ENCODE results near the gene ABHD8.

DNA sequence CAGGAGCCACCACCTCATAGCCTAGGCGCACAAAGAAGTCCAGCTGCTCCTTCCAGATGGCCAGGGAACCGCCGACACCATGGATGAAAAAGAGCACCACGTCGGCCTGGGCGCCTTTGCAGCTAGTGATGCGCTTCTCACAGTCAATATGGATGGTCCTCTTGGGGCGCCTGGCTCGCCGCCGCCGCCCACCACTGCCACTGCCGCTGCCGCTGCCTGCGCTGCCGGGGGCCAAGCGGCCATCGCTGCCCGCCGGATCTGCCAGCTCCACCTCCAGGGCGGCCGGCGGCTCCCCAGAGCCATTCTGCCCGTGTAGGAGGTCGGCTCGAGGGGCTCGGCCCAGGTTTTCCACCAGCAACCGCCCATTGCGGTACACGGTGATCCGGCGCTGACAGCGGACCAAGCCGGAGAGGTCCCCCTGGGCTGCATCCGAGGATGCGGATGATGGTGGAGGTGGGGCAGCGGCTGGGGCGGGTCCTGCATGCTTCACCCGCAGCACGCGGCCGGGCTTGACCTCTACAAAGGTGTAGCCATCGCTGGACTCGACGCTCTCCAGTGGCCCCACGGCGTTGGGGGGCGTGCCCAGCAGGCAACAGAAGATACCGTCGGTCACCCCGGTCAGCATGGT, 2.1 kb downstream of the ABHD8 start:
- TF ChIP-seq GATA2 (IDR thresholded peaks at IDR 0.05; ENCODE audit: low read depth, low read length) (no peak), GATA3 (IDR thresholded peaks at IDR 0.05; ENCODE audit: low read depth, low read length) (no peak)

Measured in SH-SY5Y (cell line).